Ammon's horn (tissue), 1 donor: Measurements from ENCODE around the gene PCDHGB3.

ENCODE experiments used
- DNase-seq: peaks from one replicate; pipeline ENCODE4 v3.0.0-alpha.2; 2016; ENCODE audit warnings: low spot score

PCDHGB3 gene

GRCh38 chr5:141419074-141419880 lies 49.2 kb downstream of the PCDHGB3 start:
- no peak for DNase-seq

GRCh38 chr5:141420855-141421488 lies 50.9 kb downstream of the PCDHGB3 start, which contains the start of gene PCDHGA11:
Gene PCDHGA11, plus strand, starts transcription at chr5:141421051. Its CDS starts 177 bp downstream, at chr5:141421228.
- no peak for DNase-seq

GRCh38 chr5:141421489-141421855 lies 51.4 kb downstream of the PCDHGB3 start:
- DNase-seq, result no peak
